Erythroblast (primary cell): ENCODE results near the gene TBX18.

Experiments
- GATA1 ChIP-seq: IDR thresholded peaks from 2 replicates; pipeline ENCODE4 v1.6.1; 2011; ENCODE audit warnings: low read depth, mild to moderate bottlenecking, control low read depth, low read length, moderate library complexity
- POLR2A ChIP-seq: IDR thresholded peaks from 2 replicates; pipeline ENCODE4 v1.6.1; 2011; ENCODE audit warnings: mild to moderate bottlenecking, low read length

- TF ChIP-seq POLR2A (no peak), GATA1 (no peak)
Measured at GRCh38 chr6:84674395-84674794, 90.0 kb downstream of the TBX18 start.
